Brain microvascular endothelial cell (primary cell): Measurements from ENCODE around the gene DIPK1B.

Experiments
- DNase-seq: peaks from one replicate; pipeline ENCODE4 v3.0.0-alpha.2; 2020
- H3K27ac ChIP-seq: fragments of 250-450 bp; sonication (Bioruptor Pico); 2 replicates; pipeline ENCODE4 v1.5.1; 2020; ENCODE audit warnings: mild to moderate bottlenecking, moderate library complexity
- H3K27me3 ChIP-seq: fragments of 250-450 bp; sonication (Bioruptor Pico); replicated peaks from 2 replicates; pipeline ENCODE4 v1.5.1; 2020; ENCODE audit warnings: mild to moderate bottlenecking
- H3K36me3 ChIP-seq: fragments of 250-450 bp; sonication (Bioruptor Pico); replicated peaks from 2 replicates; pipeline ENCODE4 v1.5.1; 2020; ENCODE audit warnings: mild to moderate bottlenecking
- H3K4me3 ChIP-seq: 2 replicates; pipeline ENCODE4 v1.5.1; 2011; ENCODE audit warnings: low read depth, mild to moderate bottlenecking, control low read depth, low read length, moderate library complexity
- in situ Hi-C: cut with HindIII; loops from 2 replicates; pipeline ENCODE4 v1.10.0; 2017; ENCODE audit warnings: low sequenced_read_pairs, low pct_ligation_motif_present
- TF ChIP-seq, protein P1 (sequence below): IDR thresholded peaks from 2 replicates; pipeline ENCODE4 v1.5.1; 2011; ENCODE audit warnings: low read depth, mild to moderate bottlenecking, moderate library complexity, low read length, control low read depth, inconsistent platforms; ENCODE audit errors: missing control alignments

Gene DIPK1B

DNA sequence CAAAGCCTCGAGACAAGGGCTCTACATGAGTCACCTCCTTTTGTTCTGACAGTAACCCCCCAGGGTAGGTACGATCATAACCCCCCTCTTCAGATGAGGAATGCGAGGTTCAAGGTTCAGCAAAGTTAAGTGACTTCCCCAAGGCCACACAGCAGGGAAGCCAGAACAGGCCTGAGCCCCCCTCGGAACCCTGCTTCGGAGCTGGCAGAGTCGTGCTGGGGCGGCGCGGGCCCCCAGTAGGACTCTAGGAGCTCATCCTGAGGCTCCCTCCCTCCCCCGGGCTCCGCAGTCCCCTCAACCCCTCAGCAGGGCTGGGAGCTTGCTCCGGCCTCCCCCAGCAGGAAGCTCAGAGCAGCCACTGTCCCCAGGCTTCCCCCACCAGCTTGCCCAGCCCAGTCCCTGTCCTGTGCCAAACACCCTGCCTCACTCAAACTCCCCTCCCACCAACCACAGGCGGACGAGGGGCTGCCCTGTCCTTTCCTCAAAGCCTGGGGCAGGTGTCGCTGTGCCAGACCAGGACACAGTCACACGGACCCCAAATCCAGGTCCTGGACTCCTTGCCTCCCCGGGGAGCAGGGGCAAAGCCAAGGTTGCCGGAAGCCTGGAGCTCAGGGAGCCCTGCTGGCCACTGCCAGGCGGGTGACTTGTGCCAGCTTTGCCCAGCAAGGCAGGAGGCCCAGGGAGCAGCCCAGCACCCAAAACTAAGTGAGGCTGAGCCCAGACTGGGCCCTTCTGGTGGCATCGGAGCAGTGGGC is 30.2 kb upstream of the DIPK1B start:
- in situ Hi-C loops = no loop called here
- Histone ChIP-seq H3K27ac (no peak overlapping the region), H3K27me3 (no peaks in the 10 kb centered on the region), H3K36me3 (no peaks in the 10 kb centered on the region), H3K4me3 (no peak overlapping the region)
- no peak for DNase-seq
- TF ChIP-seq, protein P1, sequence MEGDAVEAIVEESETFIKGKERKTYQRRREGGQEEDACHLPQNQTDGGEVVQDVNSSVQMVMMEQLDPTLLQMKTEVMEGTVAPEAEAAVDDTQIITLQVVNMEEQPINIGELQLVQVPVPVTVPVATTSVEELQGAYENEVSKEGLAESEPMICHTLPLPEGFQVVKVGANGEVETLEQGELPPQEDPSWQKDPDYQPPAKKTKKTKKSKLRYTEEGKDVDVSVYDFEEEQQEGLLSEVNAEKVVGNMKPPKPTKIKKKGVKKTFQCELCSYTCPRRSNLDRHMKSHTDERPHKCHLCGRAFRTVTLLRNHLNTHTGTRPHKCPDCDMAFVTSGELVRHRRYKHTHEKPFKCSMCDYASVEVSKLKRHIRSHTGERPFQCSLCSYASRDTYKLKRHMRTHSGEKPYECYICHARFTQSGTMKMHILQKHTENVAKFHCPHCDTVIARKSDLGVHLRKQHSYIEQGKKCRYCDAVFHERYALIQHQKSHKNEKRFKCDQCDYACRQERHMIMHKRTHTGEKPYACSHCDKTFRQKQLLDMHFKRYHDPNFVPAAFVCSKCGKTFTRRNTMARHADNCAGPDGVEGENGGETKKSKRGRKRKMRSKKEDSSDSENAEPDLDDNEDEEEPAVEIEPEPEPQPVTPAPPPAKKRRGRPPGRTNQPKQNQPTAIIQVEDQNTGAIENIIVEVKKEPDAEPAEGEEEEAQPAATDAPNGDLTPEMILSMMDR = no peak

DNA sequence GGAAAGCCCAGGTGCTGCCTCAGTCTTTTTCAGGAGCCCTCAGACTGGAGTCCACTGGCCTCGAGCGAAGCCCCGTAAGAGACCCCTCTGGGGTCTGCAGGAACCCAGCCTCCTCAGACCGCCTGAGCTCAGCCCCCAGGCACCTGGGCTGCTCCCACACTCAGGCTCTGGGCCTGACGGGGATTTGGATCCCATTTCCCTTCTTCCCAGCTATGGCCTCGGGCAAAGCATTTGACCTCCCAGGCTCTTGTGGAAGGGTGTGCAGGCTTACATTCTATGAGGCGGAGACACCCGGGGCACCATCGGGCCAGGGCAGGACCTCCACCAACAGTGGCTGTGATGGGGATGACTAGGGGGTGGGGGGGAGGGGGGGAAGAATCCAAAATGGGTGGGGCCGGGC is 29.7 kb upstream of the DIPK1B start:
- no peak for DNase-seq
- in situ Hi-C loops = no loop called here
- Histone ChIP-seq H3K4me3 (no peak overlapping the region), H3K27me3 (no peaks in the 10 kb centered on the region), H3K27ac (no peak overlapping the region), H3K36me3 (no peaks in the 10 kb centered on the region)
- TF ChIP-seq, protein P1 = no peak

DNA sequence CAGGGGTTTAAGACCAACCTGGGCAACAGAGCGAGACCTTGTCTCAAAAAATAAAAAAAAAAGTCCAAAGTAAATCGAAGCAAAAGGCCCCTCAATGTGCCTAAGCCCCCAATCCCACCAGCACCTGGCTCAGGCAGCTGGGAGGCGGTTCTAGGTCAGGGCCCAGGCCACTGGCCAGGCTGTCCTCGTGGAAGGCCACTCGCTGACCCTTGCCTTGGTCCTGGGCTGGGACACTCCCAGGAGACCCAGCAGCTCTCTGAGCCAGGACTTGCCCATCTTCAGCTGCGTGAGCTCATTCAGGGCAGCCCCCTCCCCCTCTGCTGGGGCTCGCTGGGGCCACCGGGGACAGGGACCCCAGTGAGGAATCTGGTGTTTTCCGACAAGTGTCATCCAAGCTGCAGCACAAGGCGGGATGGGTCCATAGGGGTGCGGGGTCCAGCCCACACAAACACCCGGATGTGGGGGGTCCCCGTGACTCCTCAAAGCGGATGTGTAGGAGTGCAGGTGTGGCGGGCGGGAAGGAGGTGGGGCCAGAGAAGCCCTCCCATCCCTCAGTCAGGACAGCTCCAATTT is 29.1 kb upstream of the DIPK1B start:
- TF ChIP-seq, protein P1 = no peak

DNA sequence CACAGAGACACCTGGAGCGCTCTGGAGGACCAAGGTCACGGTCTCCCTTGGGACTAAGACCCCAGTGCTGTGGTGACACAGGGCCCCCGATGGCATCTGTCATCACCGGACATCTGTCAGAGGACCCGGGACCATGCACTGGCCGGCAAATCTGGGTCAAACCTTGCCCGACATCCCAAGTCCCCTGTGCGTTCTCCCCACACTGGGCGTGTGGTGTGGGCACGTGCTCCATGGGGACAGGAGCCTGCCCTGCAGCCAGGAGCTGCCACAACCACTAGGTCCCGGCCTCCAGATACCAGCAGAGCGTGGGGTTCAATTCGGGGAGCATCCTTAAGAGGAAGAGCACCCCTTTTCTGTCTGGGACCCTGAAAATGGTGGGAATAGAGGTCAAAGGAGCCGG is 28.6 kb upstream of the DIPK1B start:
- Histone ChIP-seq H3K4me3 (no peak overlapping the region), H3K27me3 (no peaks in the 10 kb centered on the region), H3K27ac (no peak overlapping the region), H3K36me3 (no peaks in the 10 kb centered on the region)
- no peak for DNase-seq
- in situ Hi-C loops = no loop called here
- TF ChIP-seq, protein P1 = no peak

More for the DNA sequence above, 29.1 kb upstream of the DIPK1B start:
- no peaks in the 10 kb centered on the region for H3K27me3 ChIP-seq
- H3K27ac ChIP-seq = no peak overlapping the region
- DNase-seq = no peak
- H3K4me3 ChIP-seq = no peak overlapping the region
- no peaks in the 10 kb centered on the region for H3K36me3 ChIP-seq
- in situ Hi-C loops = no loop called here

DNA sequence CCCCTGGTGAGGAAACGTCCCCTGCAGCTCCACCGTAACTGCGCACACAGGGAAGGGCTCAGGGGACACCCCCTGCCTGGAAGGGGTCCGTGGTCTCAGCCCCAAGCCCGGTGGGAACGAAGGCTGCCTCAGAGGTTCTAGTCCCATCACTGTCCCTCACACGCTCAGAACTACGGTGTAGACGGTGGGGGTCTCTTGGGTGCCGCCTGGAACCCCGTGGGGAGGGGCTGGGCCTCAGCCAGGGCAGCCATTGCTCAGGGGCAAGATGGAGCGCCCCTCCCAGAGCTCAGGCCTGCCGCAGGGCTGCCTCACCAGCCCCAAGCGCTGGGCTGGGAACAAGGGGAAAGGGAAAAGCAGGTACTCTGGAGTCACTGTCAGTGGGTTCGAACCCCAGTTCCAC is 28.0 kb upstream of the DIPK1B start:
- TF ChIP-seq, protein P1 = no peak
- H3K27ac ChIP-seq = no peak overlapping the region
- no peak overlapping the region for H3K4me3 ChIP-seq
- DNase-seq = no peak
- in situ Hi-C loops = no loop called here
- no peaks in the 10 kb centered on the region for H3K36me3 ChIP-seq
- H3K27me3 ChIP-seq = no peaks in the 10 kb centered on the region
